HFF-Myc (cell line): ENCODE data around the gene IQCE.

Source experiments
- DNase-seq: peaks from one replicate; pipeline ENCODE4 v3.0.0-alpha.2; 2011; ENCODE audit warnings: low read depth; ENCODE audit errors: extremely low read depth
- H3K4me3 ChIP-seq: replicated peaks from 2 replicates; pipeline ENCODE4 v1.5.1; 2011; ENCODE audit warnings: low read depth, mild to moderate bottlenecking, control low read depth, low read length
- TF ChIP-seq, protein P1 (sequence below): IDR thresholded peaks from 2 replicates; pipeline ENCODE4 v1.5.1; 2012; ENCODE audit warnings: mild to moderate bottlenecking, low read depth, low read length, control low read depth; ENCODE audit errors: missing control alignments

IQCE gene

DNA sequence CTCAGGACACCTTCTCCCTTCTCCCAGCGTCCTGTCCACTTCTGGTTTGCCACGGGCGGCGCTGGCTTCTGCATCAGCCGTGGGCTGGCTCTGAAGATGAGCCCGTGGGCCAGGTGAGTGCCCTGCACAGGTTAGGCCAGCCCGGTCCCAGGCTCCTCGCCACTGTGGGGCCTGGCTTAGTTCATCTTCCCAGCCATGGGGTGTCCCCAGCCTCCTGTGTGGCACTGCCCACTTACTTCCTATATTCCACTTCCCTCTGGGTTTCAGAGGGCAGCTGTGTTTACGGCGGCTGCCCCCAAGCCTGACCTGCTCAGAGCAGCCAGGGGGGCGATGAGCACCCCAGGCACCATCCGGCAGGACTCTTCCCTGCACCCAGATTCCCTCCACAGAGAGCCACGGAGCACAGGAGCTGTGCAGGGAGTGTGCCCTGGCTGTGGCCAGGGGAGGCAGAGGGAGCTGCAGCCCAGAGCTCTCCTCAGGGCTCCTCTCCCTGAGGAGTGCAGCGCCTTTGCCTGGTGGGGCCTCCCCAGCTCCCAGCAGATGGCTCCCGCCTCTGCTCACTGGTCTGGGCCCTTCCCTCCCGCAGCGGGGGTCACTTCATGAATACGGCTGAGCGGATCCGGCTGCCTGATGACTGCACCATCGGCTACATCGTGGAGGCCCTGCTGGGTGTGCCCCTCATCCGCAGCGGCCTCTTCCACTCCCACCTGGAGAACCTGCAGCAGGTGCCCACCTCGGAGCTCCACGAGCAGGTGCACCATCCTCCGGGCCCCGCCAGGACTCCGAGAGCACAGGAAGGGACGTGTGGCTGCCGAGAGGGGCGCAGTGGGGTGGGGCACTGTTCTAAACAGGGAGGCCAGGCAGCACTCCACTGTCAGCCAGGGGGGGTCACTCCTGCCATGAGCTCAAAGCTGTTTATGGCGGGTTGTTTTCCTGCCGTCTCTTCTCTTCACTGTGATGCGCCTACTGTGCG, 32.8 kb upstream of the IQCE start:
- TF ChIP-seq, protein P1, sequence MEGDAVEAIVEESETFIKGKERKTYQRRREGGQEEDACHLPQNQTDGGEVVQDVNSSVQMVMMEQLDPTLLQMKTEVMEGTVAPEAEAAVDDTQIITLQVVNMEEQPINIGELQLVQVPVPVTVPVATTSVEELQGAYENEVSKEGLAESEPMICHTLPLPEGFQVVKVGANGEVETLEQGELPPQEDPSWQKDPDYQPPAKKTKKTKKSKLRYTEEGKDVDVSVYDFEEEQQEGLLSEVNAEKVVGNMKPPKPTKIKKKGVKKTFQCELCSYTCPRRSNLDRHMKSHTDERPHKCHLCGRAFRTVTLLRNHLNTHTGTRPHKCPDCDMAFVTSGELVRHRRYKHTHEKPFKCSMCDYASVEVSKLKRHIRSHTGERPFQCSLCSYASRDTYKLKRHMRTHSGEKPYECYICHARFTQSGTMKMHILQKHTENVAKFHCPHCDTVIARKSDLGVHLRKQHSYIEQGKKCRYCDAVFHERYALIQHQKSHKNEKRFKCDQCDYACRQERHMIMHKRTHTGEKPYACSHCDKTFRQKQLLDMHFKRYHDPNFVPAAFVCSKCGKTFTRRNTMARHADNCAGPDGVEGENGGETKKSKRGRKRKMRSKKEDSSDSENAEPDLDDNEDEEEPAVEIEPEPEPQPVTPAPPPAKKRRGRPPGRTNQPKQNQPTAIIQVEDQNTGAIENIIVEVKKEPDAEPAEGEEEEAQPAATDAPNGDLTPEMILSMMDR, result no peak
- H3K4me3 ChIP-seq, result no peak overlapping the region
- no peak for DNase-seq

DNA sequence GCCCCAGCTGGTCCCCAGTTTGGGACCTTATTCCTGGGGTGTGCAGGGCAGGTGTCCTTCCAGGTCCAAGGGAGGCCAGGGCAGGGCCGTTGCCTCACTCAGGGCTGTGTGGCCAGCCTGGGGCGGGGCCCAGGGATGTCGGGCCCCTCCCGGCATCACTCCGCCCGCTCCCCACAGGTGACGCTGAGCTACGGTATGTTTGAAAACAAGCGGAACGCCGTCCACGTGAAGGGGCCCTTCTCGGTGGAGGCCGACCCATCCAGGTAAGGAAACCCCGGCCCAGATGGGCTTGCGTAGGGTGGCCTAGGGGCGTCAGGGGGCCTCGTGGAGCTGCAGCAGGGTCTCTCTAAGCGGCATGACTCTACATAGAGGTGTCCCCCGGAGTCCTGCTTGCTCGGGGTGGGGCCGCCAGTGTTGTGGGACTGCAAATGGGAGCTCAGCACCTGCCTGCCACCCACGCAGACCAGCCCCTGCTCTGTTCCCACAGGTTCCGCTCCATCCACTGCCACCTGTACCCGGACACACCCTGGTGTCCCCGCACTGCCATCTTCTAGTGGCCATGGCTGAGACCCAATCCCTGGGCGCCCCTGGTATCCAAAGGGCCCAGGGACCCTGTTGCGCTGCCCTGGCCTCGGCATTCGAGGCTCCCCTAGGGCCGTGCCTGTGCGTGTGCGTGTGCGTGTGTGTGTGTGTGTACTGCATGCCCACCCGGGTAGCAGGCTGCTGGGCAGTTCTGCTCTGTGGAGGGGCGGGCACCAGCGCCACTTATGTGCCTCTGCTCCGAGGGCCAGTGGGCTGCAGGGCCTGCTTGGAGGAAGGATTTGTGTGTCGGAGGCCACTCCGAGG, 31.9 kb upstream of the IQCE start:
- TF ChIP-seq, protein P1, result no peak
- no peak overlapping the region for H3K4me3 ChIP-seq

DNA sequence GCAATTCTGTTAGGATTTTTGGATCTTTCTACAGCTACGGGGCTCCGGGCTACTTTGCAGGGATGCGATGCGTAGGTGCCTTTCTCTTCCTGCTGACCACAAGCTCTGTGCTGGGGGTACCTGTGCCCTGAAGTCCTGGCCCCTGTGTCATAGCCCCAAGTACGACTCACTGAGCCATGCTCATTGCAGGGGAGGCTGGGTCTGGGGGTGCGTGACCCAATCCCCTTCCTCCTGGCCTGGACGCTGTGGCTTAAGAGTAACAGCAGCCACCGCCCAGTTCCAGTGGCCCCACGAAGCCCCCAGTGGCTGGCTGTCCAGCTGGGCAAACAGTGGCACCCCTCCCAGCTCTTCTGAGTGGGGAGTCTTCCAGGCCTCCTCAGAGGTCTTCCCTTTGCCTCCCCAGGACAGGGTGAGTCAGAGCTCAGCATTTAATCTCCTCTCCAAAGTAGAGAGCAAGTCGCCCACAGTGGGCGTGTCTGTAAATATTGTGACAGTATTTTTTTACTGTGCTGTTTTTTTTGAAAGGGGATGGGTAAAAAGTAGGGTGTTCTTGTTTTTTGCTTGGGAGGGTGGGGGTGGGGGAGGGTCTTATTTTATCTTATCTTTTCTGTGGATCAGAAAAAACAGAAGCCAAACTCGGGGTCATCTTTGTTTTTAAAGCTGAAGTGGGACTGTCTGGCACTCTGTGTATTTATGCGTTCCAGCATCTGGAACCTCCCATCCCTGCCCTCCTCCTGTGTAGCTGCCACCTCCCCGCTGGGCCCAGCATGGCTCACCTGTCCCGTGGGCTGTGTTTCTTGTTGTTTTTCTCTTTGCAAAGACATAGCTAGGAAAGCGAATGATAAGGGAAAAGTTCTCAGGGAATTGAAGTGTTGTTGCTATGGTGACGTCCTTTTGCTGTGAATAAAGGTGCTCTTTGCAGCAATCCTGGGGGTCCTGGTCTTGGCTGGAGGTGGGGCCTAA, 31.0 kb upstream of the IQCE start:
- H3K4me3 ChIP-seq, result no peak overlapping the region
- TF ChIP-seq, protein P1, result no peak
- no peak for DNase-seq

More for the DNA sequence above, 31.9 kb upstream of the IQCE start:
- no peak for DNase-seq

DNA sequence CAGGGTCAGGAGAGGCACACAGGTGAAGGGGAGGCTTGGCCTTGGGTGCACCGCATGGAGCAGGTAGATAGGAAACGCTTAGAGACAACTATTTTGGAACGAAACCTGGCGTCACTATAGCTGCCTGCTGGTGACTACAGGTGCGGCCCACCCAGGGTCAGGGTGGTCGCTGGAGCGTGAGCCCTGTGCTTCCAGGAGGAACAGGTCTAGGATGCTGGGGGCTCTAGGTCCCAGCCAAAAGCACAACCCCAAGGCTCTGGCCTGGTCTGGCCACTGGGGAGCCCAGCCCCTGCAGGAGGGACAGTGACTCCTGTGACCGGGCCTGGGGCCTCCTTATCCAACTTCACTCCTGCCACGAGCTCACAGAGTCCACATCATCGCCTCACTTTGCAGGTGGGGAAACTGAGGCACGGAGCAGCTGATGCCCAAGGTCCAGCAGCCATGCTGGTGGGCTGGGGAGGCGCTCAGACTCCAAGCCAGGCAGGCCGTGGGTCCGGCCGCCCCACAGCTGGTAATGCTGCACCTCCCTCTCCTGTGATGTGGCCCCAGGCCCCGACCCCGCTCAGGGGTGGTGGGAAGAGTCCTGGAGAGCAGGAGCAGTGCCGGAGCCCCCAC, 30.2 kb upstream of the IQCE start:
- no peak overlapping the region for H3K4me3 ChIP-seq
- no peak for DNase-seq
- TF ChIP-seq, protein P1, result no peak

DNA sequence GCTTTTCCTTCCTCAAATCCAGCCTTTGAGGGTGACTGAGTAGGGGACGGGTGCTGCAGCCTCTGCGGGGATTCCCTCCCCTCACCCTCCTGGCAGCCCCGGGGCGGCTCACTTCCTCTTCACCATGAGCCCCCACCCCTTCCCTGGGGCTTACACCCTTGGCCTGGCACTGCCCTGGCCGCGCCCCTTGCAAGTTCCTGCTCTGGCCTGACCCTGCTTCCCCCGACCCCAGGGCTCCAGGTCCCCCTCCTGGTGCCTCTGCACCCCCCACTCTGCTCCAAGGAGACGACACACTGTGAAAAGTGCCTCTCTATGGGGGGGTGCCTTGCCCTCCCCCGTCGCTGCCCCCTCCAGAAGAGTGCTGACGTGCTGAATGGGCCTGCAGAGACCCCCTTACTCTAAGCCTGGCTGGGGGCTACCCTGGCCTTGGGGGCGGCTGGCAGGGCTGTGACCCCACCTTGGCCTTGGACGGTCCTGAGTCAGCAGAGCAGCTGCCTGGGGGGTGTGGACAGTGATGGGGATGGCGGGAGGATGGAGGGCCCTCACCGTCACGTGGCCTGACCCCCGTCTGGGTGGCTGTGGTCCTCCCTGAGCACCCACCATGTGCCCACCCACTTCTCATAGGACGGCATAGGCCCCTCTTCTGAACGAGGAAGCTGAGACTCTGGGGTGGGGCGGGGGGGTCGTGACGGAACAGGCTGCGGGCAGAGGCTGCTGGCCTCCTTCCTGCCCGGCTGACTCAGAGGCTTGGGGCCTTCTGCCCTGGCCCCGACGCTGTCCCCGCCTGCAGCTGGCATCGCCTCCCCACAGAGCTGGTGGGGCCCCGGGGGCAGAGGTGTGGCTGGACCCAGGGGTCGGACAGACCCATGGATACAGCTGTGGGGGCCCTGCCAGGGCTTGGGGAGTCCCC, 29.4 kb upstream of the IQCE start:
- no peak overlapping the region for H3K4me3 ChIP-seq
- no peak for DNase-seq
- TF ChIP-seq, protein P1, result no peak
